B cell (primary cell): ENCODE results near the gene RPL18. TPM values are rescaled to one million over a fixed set of nuclear protein-coding genes. Genes with fewer than 3 reads are reported as not detected.

Experiments used
- ATAC-seq: fragments of 200-7000 bp; cut with Tn5 transposase; one replicate; pipeline ENCODE4 v1.10.0; 2021; ENCODE audit warnings: low read depth, mild to moderate bottlenecking, moderate number of reproducible peaks, moderate library complexity
- CTCF ChIA-PET: fragments of 350-600 bp; sonication (Branson Sonifier 250); formaldehyde crosslinking; loops from one replicate; lab custom pipeline; 2021; ENCODE audit warnings: antibody characterized with exemption, inconsistent platforms; lab: Charles Lee
- POLR2A ChIA-PET: fragments of 350-600 bp; sonication (Branson Sonifier 250); formaldehyde crosslinking; loops from one replicate; lab custom pipeline; 2021; ENCODE audit warnings: antibody characterized with exemption; lab: Charles Lee
- DNase-seq: peaks from one replicate; pipeline ENCODE4 v3.0.0; 2013
- H2AFZ ChIP-seq: 2 replicates; pipeline ENCODE4 v1.6.1; 2012; ENCODE audit warnings: mild to moderate bottlenecking, low read depth, low read length; ENCODE audit not compliant: insufficient read depth, poor library complexity, severe bottlenecking
- H3K27ac ChIP-seq, 2 donors: 1 replicate in 1 of 2; 2 replicates in 1 of 2; pipeline ENCODE4 v1.5.1; 2012 to 2013; ENCODE audit warnings: low read length in 2 of 2, mild to moderate bottlenecking in 2 of 2, moderate library complexity in 1 of 2
- H3K27me3 ChIP-seq, 4 experiments: fragments of 200-600 bp in 1 of 4; sonication (generic) in 1 of 4; replicated peaks in 1 of 4; 1 replicate in 2 of 4; 2 replicates in 2 of 4; pipeline versions ENCODE4 v1.6.1 to v1.7.0; 2013 to 2016; ENCODE audit warnings: low read length in 3 of 4, mild to moderate bottlenecking in 2 of 4, mixed read lengths in 1 of 4, moderate library complexity in 1 of 4; ENCODE audit not compliant: insufficient read depth in 4 of 4, control insufficient read depth in 3 of 4; ENCODE audit errors: control extremely low read depth in 1 of 4
- H3K36me3 ChIP-seq, 2 experiments: replicated peaks in 1 of 2; 1 replicate in 1 of 2; 2 replicates in 1 of 2; pipeline versions ENCODE4 v1.6.1 to v1.7.1; 2013; ENCODE audit warnings: low read length in 1 of 2; ENCODE audit not compliant: insufficient read depth in 2 of 2, control insufficient read depth in 1 of 2; ENCODE audit errors: control extremely low read depth in 1 of 2, extremely low read depth in 1 of 2
- H3K4me1 ChIP-seq, 2 donors: fragments of 200-600 bp in 1 of 2; sonication (generic) in 1 of 2; 1 replicate in 1 of 2; 2 replicates in 1 of 2; pipeline versions ENCODE4 v1.5.1 to v1.6.1; 2013 to 2017; ENCODE audit warnings: low read length in 2 of 2; ENCODE audit not compliant: control insufficient read depth in 2 of 2, insufficient read depth in 2 of 2
- H3K4me2 ChIP-seq: replicated peaks from 2 replicates; pipeline ENCODE3; 2012; ENCODE audit warnings: mild to moderate bottlenecking, low read depth, low read length; ENCODE audit not compliant: poor library complexity, severe bottlenecking
- H3K4me3 ChIP-seq, 5 experiments: fragments of 200-600 bp in 1 of 5; sonication (generic) in 1 of 5; 1 replicate in 3 of 5; 2 replicates in 2 of 5; pipeline versions ENCODE4 v1.5.1 to v1.7.0; 2011 to 2016; ENCODE audit warnings: low read length in 4 of 5, mild to moderate bottlenecking in 4 of 5, low read depth in 2 of 5, control low read depth in 1 of 5, moderate library complexity in 1 of 5; ENCODE audit not compliant: insufficient read depth in 1 of 5; ENCODE audit errors: control extremely low read depth in 1 of 5, extremely low read depth in 1 of 5
- H3K79me2 ChIP-seq: fragments of 200-600 bp; sonication (generic); one replicate; pipeline ENCODE4 v1.6.0; 2016; ENCODE audit warnings: low read length; ENCODE audit not compliant: control insufficient read depth, insufficient read depth
- H3K9ac ChIP-seq: fragments of 200-600 bp; sonication (generic); 2 replicates; pipeline ENCODE4 v1.6.1; 2017; ENCODE audit warnings: mild to moderate bottlenecking, low read length, moderate library complexity
- H3K9me3 ChIP-seq, 3 donors: one replicate each; pipeline versions ENCODE4 v1.6.1 to v1.7.1; 2013; ENCODE audit warnings: low read length in 2 of 3; ENCODE audit not compliant: control insufficient read depth in 2 of 3, insufficient read depth in 1 of 3; ENCODE audit errors: control extremely low read depth in 1 of 3
- H4K20me1 ChIP-seq: 2 replicates; pipeline ENCODE4 v1.6.0; 2012; ENCODE audit warnings: mild to moderate bottlenecking, low read length; ENCODE audit not compliant: insufficient read depth, control insufficient read depth, poor library complexity, severe bottlenecking
- H3K27ac Mint-ChIP-seq: one replicate; pipeline ENCODE4 v1.8.0; 2021; ENCODE audit warnings: mixed read lengths
- H3K27me3 Mint-ChIP-seq: one replicate; pipeline ENCODE4 v1.8.0; 2021; ENCODE audit warnings: mixed read lengths
- H3K4me1 Mint-ChIP-seq: one replicate; pipeline ENCODE4 v1.8.0; 2021; ENCODE audit warnings: mixed read lengths
- H3K4me3 Mint-ChIP-seq: one replicate; pipeline ENCODE4 v1.8.0; 2021; ENCODE audit warnings: mixed read lengths
- H3K9me3 Mint-ChIP-seq: one replicate; pipeline ENCODE4 v1.8.0; 2022; ENCODE audit warnings: mixed read lengths; ENCODE audit not compliant: insufficient read depth
- EZH2 ChIP-seq: IDR thresholded peaks from 2 replicates; pipeline ENCODE4 v1.6.1; 2012; ENCODE audit warnings: borderline replicate concordance, low read depth, mild to moderate bottlenecking, moderate library complexity, low read length; ENCODE audit not compliant: insufficient read depth, poor library complexity, severe bottlenecking
- whole genome bisulfite sequencing: methylation state at CpG from one replicate; pipeline ENCODE4 v1.1.5; 2013; ENCODE audit warnings: missing lambda C conversion rate; ENCODE audit not compliant: insufficient coverage; 5-methylcytosine and 5-hydroxymethylcytosine counted together
- intact Hi-C: fragments of 100-400 bp; cut with micrococcal nuclease; formaldehyde crosslinking; loops from one replicate; pipeline ENCODE4 v1.10.0; 2022
- polyA plus RNA-seq: library from polyadenylated mRNA; depleted of rRNA; stranded (reverse); fragments of >200 nt; gene quantifications from 2 replicates; pipeline ENCODE4 v1.2.3, GENCODE V29; 2012
- total RNA-seq, 2 donors: library from RNA; stranded (reverse); fragments of 120-200 nt in 1 of 2; gene quantifications; 1 replicate in 1 of 2; 2 replicates in 1 of 2; pipeline versions ENCODE4 v1.2.3 to v1.2.4, GENCODE V29; 2013 to 2022
- TF ChIP-seq, protein P1 (sequence below): fragments of 200-600 bp; IDR thresholded peaks from one replicate; pipeline ENCODE4 v1.8.0; 2022; ENCODE audit warnings: antibody characterized with exemption, mild to moderate bottlenecking

The RPL18 gene
- total and polyA plus RNA-seq, 2 donors (not counting 1 experiment from before 2014, with no cell fraction given), result 2,248 to 4,393 TPM

DNA sequence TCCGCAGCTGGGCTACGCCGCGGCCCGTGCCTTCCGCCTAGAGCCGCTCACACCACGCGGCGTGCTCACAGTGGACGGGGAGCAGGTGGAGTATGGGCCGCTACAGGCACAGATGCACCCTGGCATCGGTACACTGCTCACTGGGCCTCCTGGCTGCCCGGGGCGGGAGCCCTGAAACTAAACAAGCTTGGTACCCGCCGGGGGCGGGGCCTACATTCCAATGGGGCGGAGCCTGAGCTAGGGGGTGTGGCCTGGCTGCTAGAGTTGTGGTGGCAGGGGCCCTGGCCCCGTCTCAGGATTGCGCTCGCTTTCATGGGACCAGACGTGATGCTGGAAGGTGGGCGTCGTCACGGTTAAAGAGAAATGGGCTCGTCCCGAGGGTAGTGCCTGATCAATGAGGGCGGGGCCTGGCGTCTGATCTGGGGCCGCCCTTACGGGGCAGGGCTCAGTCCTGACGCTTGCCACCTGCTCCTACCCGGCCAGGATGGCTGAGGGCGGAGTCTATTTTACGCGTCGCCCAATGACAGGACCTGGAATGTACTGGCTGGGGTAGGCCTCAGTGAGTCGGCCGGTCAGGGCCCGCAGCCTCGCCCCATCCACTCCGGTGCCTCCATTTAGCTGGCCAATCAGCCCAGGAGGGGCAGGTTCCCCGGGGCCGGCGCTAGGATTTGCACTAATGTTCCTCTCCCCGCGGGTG is 10.8 kb upstream of the RPL18 start:
- DNase-seq, result no peak
- intact Hi-C loops, result loop anchor here (10.0 kb wide), 2 partner anchors 485 to 845 kb away; partner anchors contain the start of genes C19orf73, FLT3LG, LIN7B and PPFIA3
- Histone ChIP-seq H3K36me3 (peaks cover 0 to 54% of the 10 kb centered on the region in 2 experiments), H4K20me1 (peaks cover 56% of the 10 kb centered on the region), H3K79me2 (peaks cover 12% of the 10 kb centered on the region), H3K9ac (no peak overlapping the region), H3K4me3 (no peak overlapping the region), H3K9me3 (peaks cover 0 to 10% (median 0%) of the 10 kb centered on the region in 3 donors), H3K27ac (no peak overlapping the region), H3K4me2 (no peak overlapping the region), H2AFZ (no peak overlapping the region), H3K4me1 (peaks cover 17 to 20% of the 10 kb centered on the region in 2 donors), H3K27me3 (no peaks in the 10 kb centered on the region)
- CTCF ChIA-PET, result interaction anchor here (0.8 to 1.1 kb wide), 2 partner anchors 9 to 11 kb away, joined by 3 read pairs; partner anchors contain the start of genes RPL18 and SPHK2
- Mint-ChIP-seq H3K4me1 (peaks cover 33% of the 10 kb centered on the region), H3K27ac (peak overlapping the region; percentile 53), H3K9me3 (no peaks in the 10 kb centered on the region), H3K27me3 (no peaks in the 10 kb centered on the region), H3K4me3 (no peak overlapping the region)
- TF ChIP-seq EZH2, result no peak
- TF ChIP-seq, protein P1, sequence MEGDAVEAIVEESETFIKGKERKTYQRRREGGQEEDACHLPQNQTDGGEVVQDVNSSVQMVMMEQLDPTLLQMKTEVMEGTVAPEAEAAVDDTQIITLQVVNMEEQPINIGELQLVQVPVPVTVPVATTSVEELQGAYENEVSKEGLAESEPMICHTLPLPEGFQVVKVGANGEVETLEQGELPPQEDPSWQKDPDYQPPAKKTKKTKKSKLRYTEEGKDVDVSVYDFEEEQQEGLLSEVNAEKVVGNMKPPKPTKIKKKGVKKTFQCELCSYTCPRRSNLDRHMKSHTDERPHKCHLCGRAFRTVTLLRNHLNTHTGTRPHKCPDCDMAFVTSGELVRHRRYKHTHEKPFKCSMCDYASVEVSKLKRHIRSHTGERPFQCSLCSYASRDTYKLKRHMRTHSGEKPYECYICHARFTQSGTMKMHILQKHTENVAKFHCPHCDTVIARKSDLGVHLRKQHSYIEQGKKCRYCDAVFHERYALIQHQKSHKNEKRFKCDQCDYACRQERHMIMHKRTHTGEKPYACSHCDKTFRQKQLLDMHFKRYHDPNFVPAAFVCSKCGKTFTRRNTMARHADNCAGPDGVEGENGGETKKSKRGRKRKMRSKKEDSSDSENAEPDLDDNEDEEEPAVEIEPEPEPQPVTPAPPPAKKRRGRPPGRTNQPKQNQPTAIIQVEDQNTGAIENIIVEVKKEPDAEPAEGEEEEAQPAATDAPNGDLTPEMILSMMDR, result no peak
- no peak for ATAC-seq
- POLR2A ChIA-PET, result interaction anchor here (0.5 to 0.6 kb wide), 2 partner anchors 162 to 439 kb away, joined by 4 read pairs; no protein-coding TSS in a partner anchor
- WGBS, result 93% methylated on average over 48 of the region's 48 CpGs

DNA sequence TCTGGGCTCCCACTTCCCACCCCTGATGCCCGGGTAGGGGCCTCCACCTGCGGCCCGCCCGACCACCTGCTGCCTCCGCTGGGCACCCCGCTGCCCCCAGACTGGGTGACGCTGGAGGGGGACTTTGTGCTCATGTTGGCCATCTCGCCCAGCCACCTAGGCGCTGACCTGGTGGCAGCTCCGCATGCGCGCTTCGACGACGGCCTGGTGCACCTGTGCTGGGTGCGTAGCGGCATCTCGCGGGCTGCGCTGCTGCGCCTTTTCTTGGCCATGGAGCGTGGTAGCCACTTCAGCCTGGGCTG is 10.3 kb upstream of the RPL18 start:
- H3K4me1 Mint-ChIP-seq, result peaks cover 30% of the 10 kb centered on the region
- H3K4me3 Mint-ChIP-seq, result no peak overlapping the region
- Histone ChIP-seq H3K27ac (no peak overlapping the region), H2AFZ (no peak overlapping the region), H3K9ac (no peak overlapping the region), H3K9me3 (peaks cover 0 to 10% (median 0%) of the 10 kb centered on the region in 3 donors), H4K20me1 (peaks cover 58% of the 10 kb centered on the region), H3K4me2 (no peak overlapping the region), H3K27me3 (no peaks in the 10 kb centered on the region), H3K36me3 (peaks cover 0 to 54% of the 10 kb centered on the region in 2 experiments), H3K4me1 (peaks cover 17 to 20% of the 10 kb centered on the region in 2 donors), H3K79me2 (peaks cover 11% of the 10 kb centered on the region), H3K4me3 (no peak overlapping the region)
- no peak for TF ChIP-seq EZH2
- TF ChIP-seq, protein P1, result no peak
- DNase-seq (no peak), ATAC-seq (no peak)
- H3K27me3 Mint-ChIP-seq, result no peaks in the 10 kb centered on the region
- WGBS, result 97% methylated on average over 22 of the region's 22 CpGs
- ChIA-PET CTCF (no interaction called here), POLR2A (no interaction called here)
- no peak overlapping the region for H3K27ac Mint-ChIP-seq
- H3K9me3 Mint-ChIP-seq, result no peaks in the 10 kb centered on the region
- intact Hi-C loops, result no loop called here
